ENCODE measurements around the gene CTTNBP2.

Gene CTTNBP2

DNA sequence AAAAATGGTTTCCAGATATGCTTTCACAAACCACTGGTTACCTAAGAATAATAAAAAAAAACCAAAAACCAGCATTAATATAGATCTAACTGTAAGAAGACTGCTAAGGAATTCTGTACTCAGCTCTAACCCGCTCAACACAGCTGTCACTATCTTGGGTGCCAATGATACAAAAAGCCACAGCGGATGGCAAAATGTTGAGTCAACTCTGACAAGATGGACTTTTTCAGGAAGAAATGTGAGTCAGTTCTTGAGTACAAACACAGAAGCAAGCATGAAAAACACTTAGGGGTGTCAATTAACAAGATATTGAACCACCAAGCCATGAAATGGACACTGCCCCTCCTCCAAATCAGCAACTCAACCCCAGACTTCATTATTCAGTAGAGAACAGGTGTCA is 55.0 kb downstream of the CTTNBP2 start:
- DNase-seq (ENCODE audit: low spot score) = no peak

DNA sequence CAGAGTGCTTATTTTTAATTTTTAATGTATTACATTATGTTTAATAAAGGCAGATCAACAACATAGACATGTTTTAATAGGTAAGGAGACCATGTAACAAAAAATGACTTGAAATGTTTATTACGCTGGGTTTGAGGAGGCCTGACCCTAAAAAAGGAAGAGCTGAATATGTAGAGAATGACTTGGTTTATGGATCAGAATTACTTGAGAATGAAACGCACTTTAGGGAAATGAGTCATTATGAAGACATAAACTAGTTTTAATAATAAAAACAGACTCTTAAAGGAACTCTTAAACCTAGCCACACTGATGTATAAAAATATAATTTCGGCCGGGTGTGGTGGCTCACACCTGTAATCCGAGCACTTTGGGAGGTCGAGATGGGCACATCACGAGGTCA is 56.5 kb downstream of the CTTNBP2 start:
- DNase-seq (ENCODE audit: low spot score) = peak; percentile 24

DNA sequence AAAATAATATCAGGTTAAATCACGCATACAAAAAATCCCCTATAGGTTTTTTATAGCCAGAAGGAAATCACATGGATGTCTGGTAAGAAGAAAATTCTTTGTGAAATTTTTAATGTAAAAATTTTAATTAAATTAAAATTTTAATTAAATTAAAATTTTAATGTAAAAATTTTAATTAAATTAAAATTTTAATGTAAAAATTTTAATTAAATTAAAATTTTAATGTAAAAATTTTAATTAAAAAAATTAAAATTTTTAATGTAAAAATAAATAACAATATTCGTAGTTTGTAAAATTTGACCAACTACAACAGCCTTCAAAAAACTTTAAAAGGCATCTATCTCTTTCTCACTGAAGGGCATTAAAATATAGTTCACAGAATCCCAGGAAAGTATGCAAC is 61.5 kb downstream of the CTTNBP2 start:
- no peak for DNase-seq (ENCODE audit: low spot score)

DNA sequence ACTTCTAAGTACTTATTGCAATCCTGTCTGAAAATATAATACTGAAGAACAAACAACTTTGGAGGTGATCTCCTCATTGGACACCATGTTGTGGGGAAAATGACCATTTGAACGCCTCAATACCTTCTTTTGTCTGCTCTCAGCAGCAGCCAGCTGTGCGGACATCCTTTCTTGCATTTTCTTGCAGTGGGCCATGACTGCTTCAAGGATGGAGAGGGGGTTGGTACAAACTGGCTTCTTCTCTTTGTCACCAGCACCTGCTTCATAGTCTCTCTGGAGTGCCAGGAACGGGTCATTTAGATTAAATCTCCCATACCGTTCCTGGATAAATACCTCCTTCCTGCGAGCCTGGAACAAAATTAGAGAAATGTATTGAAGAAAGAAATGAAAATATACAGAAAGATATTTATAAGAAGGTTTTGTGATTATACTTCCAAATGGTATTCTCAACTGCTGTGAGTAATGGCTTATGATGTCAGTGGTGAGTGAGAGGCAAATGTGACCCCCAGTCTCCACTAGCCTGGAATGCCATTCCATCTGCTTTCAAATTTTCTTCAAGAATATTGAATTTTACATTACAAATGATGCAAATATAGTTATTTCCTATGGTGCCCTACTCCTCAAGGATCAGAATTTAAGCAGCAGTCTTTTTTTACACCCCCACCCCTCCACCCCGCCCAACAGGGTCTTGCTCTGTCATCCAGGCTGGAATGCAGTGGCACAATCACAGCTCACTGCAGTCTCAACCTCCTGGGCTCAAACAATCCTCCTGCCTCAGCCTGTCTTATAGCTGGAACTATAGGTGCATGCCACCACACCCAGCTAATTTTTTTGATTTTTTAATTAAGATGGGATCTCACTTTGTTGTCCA is 62.4 kb downstream of the CTTNBP2 start:
- no peak for DNase-seq (ENCODE audit: low spot score)

DNA sequence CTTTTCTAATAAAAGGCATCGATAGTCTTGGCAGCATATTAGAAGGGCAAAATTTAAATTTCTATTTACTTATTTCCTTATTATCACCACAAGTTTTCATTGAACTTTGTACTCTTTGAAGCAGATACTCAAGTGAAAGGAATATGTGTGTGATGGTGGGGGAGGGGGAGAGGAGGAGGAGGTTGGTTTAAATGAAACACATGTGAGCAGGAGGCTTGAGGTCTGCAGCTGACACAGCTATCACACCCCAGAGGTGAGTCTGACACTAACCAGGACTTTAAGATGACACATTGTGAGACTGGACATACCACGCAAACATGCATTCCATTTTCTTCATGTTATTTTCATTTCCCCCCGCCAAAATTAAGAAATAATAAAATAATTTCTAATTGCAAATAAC is 63.3 kb downstream of the CTTNBP2 start:
- DNase-seq (ENCODE audit: low spot score) = no peak

DNA sequence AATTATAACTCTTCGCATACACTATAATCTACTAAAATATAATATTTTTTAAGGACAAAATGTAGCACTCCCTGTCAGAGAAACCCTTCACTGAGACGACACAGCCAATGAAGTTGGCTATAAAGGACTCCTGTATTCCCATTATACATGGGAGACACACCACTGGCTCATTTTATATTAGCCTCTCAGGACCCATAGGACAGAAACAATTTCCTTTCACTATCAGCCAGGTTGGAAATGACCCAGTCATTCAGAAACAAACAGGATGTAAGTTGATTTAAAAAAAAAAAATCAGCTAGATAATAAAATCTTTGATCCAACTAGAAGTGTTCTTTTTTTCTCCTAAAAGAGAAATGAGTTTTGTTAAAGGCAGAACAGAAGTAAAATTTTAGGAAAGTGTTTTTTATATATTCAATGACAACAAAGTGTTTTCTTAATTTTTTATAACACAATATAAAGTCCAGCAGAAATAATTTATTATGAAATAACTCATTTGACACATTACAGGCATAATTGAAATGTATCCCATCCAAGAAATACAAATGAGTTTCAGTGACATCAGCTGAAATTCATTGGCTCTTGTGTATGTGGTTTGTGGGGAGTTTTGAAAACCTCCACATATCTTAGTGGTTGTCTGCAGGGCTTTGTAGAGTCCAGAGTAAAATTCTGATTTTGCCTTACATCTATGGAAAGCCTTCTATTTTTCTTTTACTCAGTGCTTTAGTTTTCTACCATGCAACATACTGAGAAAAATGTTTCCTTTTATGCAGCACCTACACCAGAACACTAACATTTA is 64.1 kb downstream of the CTTNBP2 start:
- DNase-seq (ENCODE audit: low spot score) = no peak

DNA sequence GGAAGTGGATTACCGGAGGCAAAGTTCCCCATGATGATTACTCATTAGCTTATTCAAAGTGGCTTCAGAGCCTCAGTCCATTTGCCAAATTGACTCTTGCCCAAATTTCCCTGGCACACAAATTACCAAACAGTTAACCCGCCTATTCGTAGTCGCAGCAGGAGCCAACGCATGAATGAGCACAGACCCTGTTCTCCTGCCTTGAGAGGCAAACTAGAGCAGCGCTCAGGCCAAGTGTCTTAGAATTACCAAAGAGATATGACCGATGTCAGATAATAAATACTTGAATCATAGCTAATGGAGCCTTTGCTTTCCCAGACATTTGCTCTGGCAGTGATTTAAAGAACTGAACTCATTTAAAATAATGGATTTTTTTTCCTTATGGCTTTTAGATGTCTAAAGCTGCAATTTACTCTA is 64.9 kb downstream of the CTTNBP2 start:
- DNase-seq (ENCODE audit: low spot score) = no peak

DNA sequence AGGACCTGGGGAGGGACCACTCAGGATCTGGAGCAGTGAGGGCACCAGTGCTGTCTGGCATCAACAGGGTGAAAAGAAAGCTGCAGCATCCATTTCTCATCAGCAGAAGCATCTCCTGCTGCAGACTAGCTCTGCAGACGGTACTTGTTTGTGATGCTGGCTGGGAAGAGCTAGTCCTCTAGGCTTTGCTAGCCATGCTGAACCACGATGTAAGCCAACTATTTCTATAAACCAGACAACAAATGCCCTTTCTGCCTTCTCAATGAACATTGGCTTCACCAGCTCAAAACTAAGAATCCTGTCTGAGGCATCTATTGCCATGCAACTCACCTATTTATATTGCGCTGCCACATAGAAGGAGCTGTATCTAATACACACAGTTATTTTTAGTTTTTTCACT is 65.6 kb downstream of the CTTNBP2 start:
- DNase-seq (ENCODE audit: low spot score) = no peak

DNA sequence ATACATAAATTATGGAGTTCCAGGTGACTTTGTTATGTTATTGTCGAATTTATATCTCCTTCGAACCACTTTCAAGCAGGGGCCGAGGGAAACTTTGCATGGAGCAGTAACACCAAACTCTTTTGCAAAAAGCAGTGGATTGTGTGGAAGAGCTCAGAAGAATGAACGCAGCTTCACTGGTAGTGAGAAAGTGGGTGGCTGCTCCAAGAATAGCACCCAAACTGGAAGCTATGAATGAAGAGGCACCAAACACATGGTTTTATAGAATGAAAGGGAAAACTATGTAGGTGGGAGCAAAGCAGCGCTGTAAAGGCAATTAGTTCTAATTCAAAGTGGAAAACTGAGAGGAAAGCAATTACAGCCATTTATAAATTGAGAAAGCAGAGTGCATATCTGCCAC is 67.2 kb downstream of the CTTNBP2 start:
- DNase-seq (ENCODE audit: low spot score) = no peak

DNA sequence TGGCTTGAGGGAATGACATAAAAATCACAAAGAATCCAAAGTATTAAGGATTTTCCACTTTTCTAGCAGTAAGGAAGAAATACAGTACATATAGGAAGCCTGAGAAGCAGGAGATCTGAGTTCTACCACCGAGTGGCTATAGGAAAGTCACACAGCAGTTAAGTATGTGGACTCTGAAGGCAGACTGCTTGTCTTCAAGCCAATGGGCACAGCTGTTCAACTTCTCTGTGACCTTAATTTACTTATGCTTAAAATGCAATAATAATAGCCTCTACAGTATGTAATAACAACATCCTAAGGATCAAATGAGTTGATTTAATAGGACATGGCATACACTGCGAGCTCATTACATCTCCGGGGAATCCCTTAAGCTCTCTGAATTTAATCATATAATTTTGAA is 68.0 kb downstream of the CTTNBP2 start:
- no peak for DNase-seq (ENCODE audit: low spot score)

DNA sequence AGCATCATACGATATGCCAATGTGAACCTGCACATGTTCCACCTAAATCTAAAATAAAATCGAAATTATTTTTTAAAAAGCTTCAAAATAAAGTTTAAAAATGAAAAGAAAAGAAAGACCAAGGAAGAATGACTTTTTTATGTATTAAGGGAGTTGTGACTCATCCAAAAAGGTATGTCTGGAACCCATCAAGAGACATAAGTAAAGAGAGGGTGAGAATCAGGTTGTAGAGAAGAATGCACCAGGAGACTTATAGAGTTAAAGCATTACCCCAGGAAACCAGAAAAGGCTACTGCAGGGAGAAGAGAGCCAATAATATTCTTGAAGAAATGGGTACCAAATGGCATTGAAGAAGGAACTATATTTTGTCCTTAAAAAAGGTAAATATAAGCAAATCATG is 69.8 kb downstream of the CTTNBP2 start:
- no peak for DNase-seq (ENCODE audit: low spot score)

DNA sequence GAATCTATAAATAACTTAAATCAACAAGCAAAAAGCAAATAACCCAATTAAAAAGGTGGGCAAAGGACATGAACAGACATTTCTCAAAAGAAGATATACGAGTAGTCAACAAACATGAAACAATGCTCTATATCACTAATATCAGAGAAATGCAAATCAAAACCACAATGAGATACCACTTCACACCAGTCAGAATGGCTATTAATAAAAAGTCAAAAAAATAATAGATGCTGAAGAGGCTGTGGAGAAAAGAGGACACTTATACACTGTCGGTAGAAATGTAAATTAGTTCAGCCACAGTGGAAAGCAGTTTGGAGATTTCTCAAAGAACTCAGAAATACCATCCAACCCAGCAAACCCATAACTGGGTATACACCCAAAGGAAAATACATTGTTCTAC is 70.6 kb downstream of the CTTNBP2 start:
- DNase-seq (ENCODE audit: low spot score) = no peak

DNA sequence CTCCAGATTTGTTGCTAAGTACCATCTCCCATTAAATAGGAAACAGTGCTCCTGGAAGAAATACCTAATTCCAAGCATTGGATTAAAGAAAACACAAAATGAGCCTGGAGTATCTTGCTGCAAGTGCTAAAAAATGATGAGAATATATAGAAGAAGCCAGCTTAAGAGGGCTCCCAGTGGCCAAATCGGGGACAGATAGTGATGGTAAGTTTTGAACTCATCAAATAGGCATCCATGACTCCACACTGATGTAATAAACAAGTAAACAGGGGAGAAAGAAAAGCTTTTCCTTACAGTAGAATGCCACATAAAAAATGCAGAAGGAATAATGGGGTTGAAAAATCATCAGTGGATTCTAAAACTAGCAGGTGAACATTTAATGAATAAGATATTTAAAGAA is 72.4 kb downstream of the CTTNBP2 start:
- no peak for DNase-seq (ENCODE audit: low spot score)

DNA sequence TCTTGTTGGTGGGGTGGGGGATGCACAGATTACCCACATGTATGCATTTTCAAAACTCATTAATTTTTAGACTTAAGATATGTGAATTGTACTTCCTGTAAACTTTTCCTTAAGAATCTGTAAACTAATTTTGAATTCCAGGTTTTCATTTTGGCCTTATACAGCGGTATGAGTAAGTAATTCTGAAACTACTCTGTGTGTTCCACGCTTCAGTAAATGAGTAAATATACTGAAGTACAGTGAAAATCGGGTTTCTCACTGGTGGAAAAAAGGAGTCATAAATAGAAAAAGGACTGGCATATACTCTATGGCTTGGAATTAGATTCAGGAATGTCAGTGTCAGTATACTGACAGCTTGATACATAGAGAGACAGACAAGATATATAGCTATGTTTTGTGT is 72.8 kb downstream of the CTTNBP2 start:
- DNase-seq (ENCODE audit: low spot score) = no peak

DNA sequence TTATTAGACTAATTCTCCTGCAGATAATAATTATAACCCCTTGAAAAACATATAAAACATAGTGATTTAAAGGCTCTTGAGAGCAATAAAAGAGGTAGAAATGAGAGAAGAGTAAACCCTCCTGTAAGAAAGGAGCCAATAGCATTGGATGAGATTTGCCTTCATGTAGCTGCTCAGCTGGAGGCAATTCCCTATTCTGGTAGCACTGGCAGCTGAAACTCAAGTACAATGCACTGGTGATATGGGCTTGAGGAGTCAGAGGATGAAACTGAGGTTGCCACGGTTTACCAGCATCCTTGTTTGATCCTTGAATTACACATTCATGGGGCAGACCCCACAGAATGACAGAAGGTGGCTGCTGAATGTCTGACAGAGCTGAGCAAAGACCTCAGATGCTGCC is 76.4 kb downstream of the CTTNBP2 start:
- DNase-seq (ENCODE audit: low spot score) = no peak

DNA sequence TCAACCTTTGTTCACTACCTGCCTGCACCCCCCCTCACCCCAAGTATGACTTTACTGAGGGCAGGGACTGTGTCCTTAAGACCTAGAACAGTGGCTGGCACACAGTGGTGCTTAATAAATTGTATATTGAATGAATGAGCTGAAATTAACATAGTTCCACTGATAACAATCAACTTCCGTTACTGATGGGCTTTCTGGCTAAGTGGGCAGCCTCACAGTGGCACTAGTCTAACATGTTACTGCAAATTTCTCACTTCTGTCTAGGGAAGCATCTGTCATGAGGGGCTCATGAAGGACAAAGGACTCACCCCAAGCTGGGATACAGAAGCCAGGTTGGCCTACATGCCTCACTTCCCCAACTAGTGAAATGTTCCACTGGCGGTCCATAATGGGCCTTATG is 79.3 kb downstream of the CTTNBP2 start:
- DNase-seq (ENCODE audit: low spot score) = no peak

DNA sequence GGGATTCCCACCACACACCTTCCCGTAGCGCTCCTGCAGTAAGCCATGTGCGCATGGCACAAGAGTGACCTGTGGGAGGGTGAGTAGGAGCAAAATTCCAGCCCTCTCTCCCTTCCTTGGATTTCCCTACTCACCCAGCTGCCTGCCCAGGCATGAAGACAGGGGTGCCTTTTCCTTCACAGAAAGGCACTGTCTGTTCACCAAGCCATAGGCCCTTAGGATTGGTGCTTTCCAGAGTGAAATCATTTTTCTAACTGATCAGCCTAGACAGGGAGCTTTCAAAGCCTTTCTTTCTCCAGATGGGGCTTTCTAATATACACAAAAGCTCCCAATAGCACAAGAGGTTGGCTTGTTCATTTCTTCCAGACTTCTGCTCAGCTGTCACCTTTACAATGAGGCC is 79.7 kb downstream of the CTTNBP2 start:
- no peak for DNase-seq (ENCODE audit: low spot score)

DNA sequence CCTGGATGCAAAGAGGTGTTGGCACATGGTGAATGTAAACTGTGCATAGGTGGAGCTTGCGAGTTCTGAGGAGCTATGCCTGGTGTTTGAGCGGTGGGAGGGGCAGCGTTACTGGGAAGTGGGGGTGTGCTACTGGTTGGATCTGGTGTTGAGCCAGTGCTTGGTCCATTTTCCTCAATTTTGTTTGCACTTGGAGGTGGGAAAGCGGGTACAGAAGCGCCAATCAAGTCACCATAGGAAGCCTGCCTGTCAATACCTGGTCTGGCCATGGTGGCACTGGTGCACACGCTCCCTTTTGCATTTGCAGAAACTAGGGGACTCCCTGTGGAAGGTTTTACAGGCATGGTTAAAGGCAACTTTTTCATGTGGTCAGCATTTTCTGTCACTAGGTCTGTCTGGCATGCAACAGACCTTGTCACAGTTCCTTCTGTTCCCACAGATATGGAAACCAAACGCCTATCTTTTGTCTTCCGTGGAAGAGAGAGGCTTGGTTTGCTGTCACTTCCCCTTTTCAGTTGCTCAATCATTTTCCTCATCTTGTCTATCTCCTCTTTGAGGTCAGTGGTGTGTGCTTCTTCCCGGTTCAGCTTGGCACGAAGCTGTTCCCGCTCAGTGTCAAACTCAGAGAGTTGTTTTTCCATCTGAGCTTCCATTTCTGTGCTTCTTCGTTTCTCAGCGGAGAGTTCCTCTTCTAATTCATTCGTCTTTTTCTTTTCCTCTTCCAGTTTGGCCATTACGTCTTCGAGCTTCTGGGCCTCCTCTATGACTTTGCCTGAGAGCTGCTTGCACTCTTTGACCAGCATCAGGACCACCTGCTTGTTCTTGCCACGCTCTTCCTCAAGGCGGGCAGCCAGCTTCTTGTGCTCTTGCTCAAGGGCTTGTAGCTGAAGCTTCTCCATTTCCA is 81.1 kb downstream of the CTTNBP2 start:
- no peak for DNase-seq (ENCODE audit: low spot score)

DNA sequence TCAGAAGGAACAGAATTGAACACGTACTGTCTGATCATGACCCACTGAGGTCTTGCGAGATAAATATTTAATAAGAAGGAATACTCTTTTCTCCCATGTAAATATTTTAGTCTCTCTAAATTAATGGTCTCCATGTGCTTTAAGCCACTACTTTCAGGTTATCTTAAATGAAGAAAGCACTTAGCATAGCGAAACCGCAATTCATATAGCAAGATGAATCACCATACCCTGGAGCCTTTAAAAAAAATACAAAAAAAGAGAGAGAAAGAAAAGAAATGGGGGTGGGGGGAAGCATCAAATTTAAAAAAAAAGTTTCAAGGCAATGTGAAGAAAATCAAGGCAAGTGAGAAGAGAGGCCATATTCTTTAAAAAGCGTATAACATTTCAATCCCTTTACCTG is 82.5 kb downstream of the CTTNBP2 start:
- no peak for DNase-seq (ENCODE audit: low spot score)

DNA sequence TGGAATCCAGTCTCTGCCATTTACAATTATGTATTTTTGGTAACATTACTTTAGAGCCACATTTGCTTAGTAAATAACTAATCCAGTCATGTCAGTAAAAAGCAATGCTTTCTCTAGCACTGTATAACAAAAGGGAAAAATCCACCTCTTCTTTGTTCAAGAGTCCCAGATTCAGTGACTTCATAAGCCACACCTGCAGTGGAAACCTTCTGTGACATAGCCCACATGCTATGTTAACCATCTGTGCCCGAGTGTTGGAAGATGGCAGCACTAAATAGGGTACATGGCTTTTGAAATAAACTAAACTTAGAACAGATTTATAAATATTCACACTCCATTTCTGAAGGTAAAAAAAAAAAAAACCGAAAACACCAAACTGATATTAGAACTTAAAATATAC is 83.0 kb downstream of the CTTNBP2 start:
- DNase-seq (ENCODE audit: low spot score) = no peak

DNA sequence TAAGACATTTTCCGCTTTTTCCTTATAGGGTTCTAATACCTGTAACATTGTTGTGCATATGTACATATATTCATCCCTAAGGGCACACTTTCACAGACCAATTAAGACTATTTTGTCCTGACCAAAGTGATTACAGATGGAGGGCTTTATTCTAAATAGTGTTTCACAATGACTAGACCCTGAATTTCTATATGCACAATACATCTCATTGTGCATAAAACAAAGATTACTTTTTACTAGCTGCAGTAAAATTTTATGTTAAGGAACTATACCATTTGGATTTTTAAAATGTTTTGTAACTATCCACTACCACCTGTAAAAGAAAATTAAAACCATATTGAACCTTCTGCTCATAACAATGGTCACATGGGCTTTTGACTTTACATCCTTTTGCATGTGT is 87.8 kb downstream of the CTTNBP2 start:
- DNase-seq (ENCODE audit: low spot score) = no peak

DNA sequence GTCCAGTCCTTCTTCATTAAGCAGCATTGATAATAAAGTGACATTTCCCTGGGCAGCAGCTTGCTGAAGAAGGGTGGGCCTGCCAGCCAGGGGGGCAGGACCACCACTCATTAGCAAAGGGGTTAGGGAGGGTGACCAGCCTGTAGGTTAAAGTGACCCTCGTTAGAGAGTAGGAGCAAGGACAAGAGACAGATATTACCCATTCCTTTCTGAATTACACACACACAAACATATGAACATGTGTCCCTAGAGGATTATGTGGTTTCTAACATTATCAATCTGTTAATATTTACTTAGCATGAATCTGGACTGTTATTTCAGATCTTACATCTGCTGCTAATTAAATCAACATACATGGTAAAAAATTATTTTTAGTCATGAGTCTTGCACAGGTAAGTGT is 88.9 kb downstream of the CTTNBP2 start:
- no peak for DNase-seq (ENCODE audit: low spot score)

Data from kidney capillary endothelial cell (primary cell).